Heart left ventricle (tissue), 13 donors: Measurements from ENCODE around the gene ADGRG2.

ENCODE experiments used
- POLR2A ChIP-seq, 2 donors: fragments of 450-650 bp; IDR thresholded peaks; one replicate each; pipeline ENCODE4 v1.6.1; 2017; ENCODE audit warnings: antibody characterized with exemption in 2 of 2, mild to moderate bottlenecking in 2 of 2, moderate library complexity in 2 of 2
- TF ChIP-seq, protein P1 (sequence below), 12 donors: fragments of 200-600 bp; sonication (generic) in 4 of 12; IDR thresholded peaks; one replicate each; pipeline versions ENCODE4 v1.5.0 to v1.8.0; 2018 to 2022; ENCODE audit warnings: antibody characterized with exemption in 12 of 12, mild to moderate bottlenecking in 5 of 12
- donor health status: ischemic (EF 13 %, LVEDD 7.1; RV severe dilation, severe dysfunction).
- donor health status: DM: no; HTN: yes; CAD: no.
- donor health status: DM: no; HTN: no; CAD: no.
- donor health status: ischemic (EF 25% LVEDD 6.9; RV normal size, moderate dysfunction).
- donor health status: ischemic (EF 25% LVEDD 5.7; RV mildly dilated, moderate dysfunction).
- donor health status: ischemic (EF 35%, LVEDD 5.7; RV mildly dilated, moderate dysfunction).
- donor health status: nonischemic (EF 11% LVEDD 7.7; RV severe dilation, severe dysfunction).
- donor health status: DM: yes; HTN: yes; CAD: no.
- donor health status: PGD.
- donor health status: ischemic (EF 29% LVEDD 5.4; RV normal size, mild dysfunction).
- donor health status: nonischemic (EF 23%, LVEDD 6.1; RV moderate dilation, normal function).

DNA sequence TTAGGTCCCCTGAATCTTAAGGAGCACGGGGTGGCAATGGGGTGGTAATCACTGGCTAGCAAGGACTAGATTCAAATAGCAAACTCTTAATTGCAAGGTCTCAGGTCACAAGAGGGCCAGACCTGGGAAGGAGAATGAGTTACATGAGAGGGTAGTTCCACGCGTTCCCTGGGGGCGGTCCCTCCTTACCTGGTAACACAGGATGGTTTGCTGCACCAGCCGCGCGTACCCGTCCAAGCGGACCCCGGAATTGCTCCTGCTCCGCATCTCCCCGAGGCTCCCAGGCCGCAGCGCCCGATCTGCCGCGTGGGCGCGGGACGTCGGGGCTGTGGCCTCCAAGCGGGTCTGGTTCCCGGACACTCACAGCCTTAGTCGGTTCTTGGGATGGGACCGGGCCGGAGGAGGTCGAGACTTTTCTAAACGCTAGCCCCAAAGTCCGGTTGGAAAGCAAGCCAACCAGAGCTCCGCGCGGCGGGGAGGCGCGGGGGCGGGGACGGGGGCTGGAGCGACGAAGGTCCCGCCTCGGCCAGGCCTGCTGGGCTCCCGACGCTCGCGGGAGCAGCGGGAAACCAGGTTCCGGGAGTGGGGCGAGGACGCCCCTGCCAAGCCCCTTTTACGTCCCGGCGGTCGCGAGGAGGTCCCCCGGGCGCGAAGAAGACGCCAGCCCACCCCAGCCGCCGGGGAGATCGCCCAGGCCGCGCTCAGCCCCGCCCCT lies 138.4 kb downstream of the ADGRG2 start, which contains the start of gene PHKA2:
- TF ChIP-seq, protein P1, sequence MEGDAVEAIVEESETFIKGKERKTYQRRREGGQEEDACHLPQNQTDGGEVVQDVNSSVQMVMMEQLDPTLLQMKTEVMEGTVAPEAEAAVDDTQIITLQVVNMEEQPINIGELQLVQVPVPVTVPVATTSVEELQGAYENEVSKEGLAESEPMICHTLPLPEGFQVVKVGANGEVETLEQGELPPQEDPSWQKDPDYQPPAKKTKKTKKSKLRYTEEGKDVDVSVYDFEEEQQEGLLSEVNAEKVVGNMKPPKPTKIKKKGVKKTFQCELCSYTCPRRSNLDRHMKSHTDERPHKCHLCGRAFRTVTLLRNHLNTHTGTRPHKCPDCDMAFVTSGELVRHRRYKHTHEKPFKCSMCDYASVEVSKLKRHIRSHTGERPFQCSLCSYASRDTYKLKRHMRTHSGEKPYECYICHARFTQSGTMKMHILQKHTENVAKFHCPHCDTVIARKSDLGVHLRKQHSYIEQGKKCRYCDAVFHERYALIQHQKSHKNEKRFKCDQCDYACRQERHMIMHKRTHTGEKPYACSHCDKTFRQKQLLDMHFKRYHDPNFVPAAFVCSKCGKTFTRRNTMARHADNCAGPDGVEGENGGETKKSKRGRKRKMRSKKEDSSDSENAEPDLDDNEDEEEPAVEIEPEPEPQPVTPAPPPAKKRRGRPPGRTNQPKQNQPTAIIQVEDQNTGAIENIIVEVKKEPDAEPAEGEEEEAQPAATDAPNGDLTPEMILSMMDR (IDR thresholded peaks at IDR 0.05) = no peak
- no peak for TF ChIP-seq POLR2A (IDR thresholded peaks at IDR 0.05)
